GM18868 (cell line): ENCODE data around the gene HID1.

Experiments
- ATAC-seq: cut with Tn5 transposase; IDR thresholded peaks from one replicate; pipeline ENCODE4 v1.9.1; 2021; ENCODE audit warnings: mild to moderate bottlenecking, moderate library complexity; ENCODE audit not compliant: unreplicated experiment

The HID1 gene

GRCh38 chr17:74950207-74950606 is 22.4 kb downstream of the HID1 start:
- no peak for ATAC-seq

- ATAC-seq = no peak
These were observed 23.0 kb downstream of the HID1 start for GRCh38 chr17:74949455-74950115.

DNA sequence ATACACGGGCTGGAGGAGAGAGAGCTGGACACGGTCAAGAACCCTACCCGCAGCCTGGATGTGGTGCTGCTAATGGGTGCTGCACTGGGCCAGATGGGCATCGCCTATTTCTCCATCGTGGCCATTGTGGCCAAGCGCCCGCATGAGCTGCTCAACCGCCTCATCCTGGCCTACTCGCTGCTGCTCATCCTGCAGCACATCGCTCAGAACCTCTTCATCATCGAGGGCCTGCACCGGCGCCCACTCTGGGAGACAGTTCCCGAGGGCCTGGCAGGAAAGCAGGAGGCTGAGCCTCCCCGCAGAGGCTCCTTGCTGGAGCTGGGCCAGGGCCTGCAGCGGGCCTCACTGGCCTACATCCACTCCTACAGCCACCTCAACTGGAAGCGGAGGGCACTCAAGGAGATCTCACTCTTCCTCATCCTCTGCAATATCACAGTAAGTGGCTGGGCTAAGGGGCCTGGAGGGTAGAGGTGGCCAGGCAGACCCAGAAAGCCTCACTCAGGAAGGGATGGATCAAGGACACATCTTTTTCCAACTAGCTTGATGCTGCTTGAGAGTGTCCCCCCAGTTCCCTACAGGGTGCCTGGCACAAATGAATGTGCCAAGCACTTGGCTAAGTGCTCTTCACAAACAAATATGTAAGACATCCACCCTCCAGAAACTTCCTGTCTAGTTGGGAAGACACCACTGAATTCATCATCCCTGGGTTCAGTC is 25.4 kb downstream of the HID1 start:
- ATAC-seq = no peak

GRCh38 chr17:74946641-74947040 is 25.9 kb downstream of the HID1 start:
- no peak for ATAC-seq

DNA sequence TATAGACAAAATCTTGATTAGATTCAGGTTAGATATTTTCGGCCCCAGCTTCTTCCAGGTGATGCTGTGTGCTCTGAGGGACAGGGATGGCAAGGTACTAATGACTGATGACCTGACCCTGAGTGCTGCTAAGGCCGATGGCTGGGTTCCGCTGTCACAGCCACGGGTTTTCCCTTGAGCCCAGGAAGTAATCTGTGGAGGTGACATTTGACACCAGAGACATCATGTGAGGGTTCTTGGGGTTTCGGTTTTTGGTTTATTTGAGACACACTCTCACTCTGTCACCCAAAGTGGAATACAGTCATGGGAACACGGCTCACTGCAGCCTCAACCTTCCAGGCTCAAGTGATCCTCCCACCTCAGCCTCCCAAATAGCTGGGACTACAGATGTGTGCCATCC is 27.0 kb downstream of the HID1 start:
- ATAC-seq = peak; percentile 66

DNA sequence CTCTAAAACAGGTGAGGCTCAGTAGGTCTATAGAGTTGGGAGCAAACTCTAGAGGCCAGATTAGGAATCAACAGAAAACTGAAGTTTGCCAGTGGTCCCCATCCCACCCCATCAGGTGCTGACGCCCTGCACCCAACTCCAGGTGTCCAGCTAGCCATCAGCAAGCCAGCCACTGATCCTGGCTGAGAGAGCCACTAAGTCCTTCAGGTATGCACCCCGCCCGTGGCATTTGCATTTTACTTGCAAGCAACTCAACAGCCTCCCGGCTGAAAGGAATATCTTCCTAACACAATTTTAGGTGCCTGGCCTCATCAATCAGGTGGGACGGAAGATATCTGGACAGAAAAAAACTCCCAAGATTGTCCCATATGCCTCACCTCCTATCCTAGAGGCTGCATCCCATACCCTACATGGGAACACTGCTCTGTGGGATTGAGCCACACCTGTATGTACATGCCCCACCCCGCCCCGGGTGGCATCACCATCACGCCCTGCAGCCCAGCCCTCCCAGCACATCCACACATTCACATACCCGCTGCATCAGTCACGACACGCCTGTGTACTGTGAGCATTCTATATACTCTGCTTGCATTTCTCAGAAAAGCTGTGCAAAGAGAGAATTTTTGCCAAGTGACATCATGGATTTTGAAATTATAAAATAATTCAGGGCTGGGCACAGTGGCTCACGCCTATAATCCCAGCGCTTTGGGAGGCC is 28.6 kb downstream of the HID1 start:
- no peak for ATAC-seq

DNA sequence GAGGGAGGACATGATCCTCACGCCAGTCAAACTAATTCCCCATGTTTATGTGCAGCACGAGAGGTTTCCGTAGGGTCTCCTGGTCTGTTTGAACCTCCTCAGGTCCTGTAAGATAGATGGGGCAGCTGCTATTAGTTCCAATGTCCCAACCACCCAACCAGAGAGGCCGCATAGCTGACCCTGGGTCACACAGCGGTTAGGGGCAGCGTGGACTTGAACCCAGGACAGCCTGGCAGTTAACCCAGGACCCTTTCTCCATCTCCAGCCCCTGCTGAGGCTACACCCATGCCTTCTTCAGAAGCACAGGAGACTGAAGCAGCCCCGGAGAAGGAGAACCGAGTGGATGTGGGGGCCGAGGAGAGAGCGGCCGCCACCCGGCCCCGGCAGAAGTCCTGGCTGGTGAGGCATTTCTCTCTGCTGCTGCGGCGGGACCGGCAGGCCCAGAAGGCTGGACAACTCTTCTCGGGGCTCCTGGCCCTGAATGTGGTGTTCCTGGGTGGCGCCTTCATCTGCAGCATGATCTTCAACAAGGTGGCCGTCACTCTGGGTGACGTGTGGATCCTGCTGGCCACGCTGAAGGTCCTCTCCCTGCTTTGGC is 31.3 kb downstream of the HID1 start:
- ATAC-seq = no peak

GRCh38 chr17:74939534-74939933 is 33.0 kb downstream of the HID1 start:
- ATAC-seq = no peak

DNA sequence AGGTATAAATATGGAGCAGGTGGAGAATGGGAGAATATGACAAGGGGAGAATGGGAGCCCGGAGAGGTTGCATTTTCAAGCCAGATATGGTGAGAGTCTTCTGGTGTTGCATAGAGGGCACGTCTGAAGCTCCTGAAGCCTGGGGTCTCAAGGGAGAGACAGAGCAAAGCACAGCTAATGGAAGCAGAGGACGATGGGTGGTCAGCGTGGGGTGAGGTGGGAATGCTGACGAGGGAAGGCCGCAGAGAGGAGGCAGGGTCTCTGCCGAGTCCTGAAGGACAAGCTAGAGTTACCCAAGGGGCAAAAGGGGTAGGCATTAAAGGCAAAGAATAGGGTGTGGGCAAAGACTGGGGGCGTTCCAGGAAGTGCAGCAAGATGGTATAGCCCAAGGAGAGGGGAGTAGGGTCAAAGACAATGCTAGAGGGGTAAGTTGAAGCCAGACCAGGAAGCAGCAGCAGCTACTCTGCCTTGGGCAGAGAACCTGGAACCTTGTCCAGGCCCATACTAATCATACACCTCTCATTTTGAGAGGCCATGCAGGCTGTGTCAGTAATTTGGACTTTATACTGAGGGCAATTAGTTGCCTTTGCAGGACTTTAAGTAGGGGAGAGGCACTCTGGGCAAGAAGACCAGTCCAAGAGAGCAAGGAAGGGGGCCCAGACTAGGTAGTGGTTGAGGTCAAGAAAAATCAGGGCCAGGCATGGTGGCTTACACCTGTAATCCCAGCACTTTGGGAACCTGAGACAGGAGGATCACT is 34.2 kb downstream of the HID1 start:
- no peak for ATAC-seq

DNA sequence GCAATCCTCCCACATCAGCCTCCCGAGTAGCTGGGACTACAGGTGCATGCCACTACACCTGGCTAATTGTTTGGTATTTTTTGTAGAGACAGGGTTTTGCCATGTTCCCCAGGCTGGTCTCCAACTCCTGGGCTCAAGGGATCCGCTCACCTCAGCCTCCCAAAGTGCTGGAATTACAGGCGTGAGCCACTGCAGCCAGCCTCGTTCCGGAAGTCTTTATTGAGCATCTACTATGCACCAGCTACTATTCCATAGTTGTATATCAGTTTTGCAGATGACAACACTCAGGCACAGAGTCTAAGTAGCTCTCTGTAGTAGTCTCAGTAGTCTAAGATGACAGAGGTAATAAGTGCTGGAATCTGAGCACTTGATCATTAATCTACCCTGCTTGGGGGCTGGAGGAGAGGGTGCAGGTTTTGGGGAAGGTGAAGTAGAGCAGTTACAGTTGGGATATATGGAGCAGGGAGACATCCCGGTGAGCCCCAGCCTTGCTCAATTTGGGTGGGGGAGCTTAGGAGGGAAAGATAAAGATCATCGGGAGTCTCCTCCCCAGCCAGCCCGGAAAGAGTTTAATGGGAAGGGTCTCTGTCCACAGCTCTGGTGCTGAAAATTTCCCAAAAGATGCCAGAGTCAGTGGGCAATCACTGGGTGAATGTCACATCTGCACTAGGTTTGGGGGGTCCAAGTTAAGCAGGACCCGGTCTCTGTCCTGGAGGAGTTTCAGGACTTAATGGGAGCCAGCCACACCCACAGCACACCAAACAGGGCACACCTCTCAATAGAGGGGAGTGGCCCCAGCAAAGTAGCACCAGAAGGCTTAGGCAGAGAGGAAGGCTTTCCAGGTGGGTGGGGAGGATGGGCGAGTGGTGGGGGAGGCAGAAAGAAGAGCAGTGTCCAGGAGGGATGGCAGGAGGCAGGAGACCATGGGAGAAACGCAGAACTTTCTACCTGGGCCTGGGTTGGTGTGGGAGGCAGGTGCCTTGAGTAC is 35.2 kb downstream of the HID1 start:
- ATAC-seq = no peak

GRCh38 chr17:74936470-74936799 is 36.1 kb downstream of the HID1 start:
- no peak for ATAC-seq

DNA sequence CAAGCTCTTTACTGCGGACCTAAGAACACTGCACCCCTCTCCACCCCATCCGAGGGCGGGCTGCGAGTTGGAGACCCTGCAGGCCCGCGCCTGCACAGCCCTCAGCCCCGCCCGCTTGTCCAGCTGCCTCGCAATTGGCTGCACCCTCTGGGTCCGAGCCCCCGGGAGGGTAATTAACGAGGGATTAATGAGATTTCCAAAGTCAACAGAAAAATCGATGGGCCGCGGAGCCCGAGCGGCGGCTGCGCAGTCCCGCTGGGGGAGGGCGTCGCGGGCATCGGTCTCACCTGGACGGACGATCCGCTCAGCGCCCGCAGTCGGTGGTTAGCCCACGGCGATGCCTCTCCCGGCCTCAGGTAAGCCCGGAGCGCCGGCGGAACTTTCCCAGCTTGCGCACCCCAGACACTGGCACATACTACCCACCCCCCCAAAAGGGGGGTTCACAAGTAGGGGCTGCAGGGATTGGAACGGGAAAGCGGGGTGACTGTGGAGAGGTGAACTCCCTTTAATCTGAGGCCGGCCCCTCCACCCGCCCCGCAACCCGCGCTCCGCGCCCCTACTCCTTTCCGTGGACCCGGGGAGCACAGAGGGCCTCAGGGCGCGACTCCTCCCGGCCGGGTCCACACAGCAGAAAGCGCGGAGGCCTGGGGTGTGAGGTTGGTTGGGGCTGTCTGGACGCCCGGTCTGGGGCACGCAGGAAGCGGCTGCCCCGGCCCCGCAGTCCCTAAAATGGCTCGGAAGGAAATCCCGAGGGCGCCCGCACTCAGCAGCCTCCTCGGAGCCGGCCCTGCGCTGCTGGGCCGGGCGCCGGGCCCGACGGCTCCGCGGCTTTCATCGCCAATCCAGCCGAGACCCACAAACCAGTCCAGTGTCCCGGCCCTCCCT is 36.7 kb downstream of the HID1 start, which contains the start of gene OTOP3:
Gene OTOP3 (plus strand): TSS at position 314 of the 885 bp plus-strand sequence. CDS start 24 bp downstream, at position 338.
- no peak for ATAC-seq

DNA sequence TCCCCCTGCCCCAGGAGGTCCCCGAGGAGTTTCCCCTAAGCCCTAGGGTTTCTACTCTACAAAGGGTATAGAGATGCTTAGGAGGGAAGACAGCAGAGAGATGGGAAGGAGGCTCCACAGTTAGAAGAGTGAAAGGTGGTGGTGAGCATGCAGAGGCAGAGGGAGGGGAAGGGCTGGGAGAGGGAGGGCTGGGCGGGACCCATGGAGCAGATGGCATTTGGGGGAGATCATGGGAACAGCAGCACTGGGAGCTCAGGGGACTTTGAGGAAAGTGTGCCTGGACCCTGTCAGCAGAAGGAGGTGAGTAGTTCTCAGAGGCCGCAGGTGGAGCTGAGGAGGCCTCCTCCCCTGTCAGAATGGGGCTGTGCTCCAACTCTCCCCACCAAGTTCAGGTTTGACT is 37.5 kb downstream of the HID1 start:
- no peak for ATAC-seq

DNA sequence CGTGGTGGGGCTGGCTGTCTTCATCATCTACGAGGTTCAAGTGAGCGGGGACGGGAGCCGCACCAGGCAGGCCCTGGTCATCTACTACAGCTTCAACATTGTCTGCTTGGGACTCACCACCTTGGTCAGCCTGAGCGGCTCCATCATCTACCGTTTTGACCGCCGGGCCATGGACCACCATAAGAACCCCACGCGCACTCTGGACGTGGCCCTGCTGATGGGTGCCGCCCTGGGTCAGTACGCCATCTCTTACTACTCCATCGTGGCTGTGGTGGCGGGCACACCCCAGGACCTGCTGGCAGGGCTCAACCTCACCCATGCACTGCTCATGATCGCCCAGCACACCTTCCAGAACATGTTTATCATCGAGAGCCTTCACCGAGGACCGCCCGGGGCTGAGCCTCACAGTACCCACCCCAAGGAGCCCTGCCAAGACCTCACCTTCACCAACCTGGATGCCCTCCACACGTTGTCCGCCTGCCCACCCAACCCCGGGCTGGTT is 42.0 kb downstream of the HID1 start:
- ATAC-seq = no peak

- no peak for ATAC-seq
These were observed 43.8 kb downstream of the HID1 start for GRCh38 chr17:74928786-74929185.

- no peak for ATAC-seq
These were observed 47.3 kb downstream of the HID1 start for GRCh38 chr17:74925242-74925641.

GRCh38 chr17:74924250-74924948 is 48.2 kb downstream of the HID1 start, which contains the start of gene OTOP2:
Gene OTOP2 (plus strand): TSS chr17:74924273. CDS start chr17:74924633, 360 bp downstream.
- no peak for ATAC-seq
